ENCODE data around the gene DDX25. TPM values are rescaled to one million over a fixed set of nuclear protein-coding genes. Genes with fewer than 3 reads are reported as not detected.
A peak's percentile ranks its signal among the peaks of the same experiment; 100 is the strongest.

The DDX25 gene
- total and polyA plus RNA-seq, 2 of the 13 experiments (the other 11 are each of a cell fraction or from before 2014, with no cell fraction given) = 0.17 to 0.29 TPM

- CTCF ChIA-PET (ENCODE audit: low intra/inter-chr PET ratio, low total read pairs) = interaction anchor here (2.5 kb wide), 1 partner anchor 252 kb away, joined by 15 read pairs; no protein-coding TSS in a partner anchor
- no TSS peak for BruUV-seq (replicated peaks)
- Histone ChIP-seq H3K9me3 (ENCODE audit: low read length) (no peaks in the 10 kb centered on the region), H4K20me1 (ENCODE audit: insufficient read depth, low read length) (no peaks in the 10 kb centered on the region), H3K4me2 (ENCODE audit: low read depth, low read length) (peak overlapping the region; percentile 82), H3K79me2 (ENCODE audit: insufficient read depth, low read length) (no peaks in the 10 kb centered on the region), H2AFZ (ENCODE audit: low read length) (no peak overlapping the region), H3K4me3 (replicated peaks in 1 of 3; ENCODE audit: insufficient read depth in 1 of 3, low read depth in 2 of 3, low read length in 3 of 3) (peak overlapping the region; percentile 36 to 64 (median 37); a peak in 4 of 6 replicates), H3K4me1 (ENCODE audit: insufficient read depth, low read length) (peaks cover 43% of the 10 kb centered on the region), H3K27me3 (ENCODE audit: control insufficient read depth in 1 of 2, insufficient read depth in 2 of 2, low read length in 2 of 2) (peaks cover 0 to 3% of the 10 kb centered on the region in 2 experiments; a peak in 1 of 5 replicates), H3K36me3 (replicated peaks in 1 of 2; ENCODE audit: control insufficient read depth in 1 of 2, insufficient read depth in 2 of 2, low read length in 2 of 2) (no peaks in the 10 kb centered on the region), H3K9ac (ENCODE audit: insufficient read depth, low read depth, low read length) (peak overlapping the region; percentile 40; the same call in 1 of the 2 replicates), H3K27ac (ENCODE audit: extremely low read length, insufficient read depth, low read length) (no peak overlapping the region)
- no peak for FAIRE-seq
- TF ChIP-seq FOXO1 (CRISPR knock-in tag; IDR thresholded peaks at IDR 0.05) (no peak), ZNF496 (CRISPR knock-in tag; IDR thresholded peaks at IDR 0.05; ENCODE audit: insufficient replicate concordance) (no peak), MEIS1 (CRISPR knock-in tag; IDR thresholded peaks at IDR 0.05; ENCODE audit: borderline replicate concordance) (0 out of 2 replicates have a peak, but pooled peaks have one; percentile 14), ZNF652 (CRISPR knock-in tag; IDR thresholded peaks at IDR 0.05; ENCODE audit: borderline replicate concordance, low read depth) (no peak), NONO (IDR thresholded peaks at IDR 0.05) (no peak), NONO (CRISPR knock-in tag; conservative IDR thresholded peaks at IDR 0.05) (no peak), ZNF766 (CRISPR knock-in tag; IDR thresholded peaks at IDR 0.05; ENCODE audit: borderline replicate concordance) (no peak), NCOA2 (CRISPR knock-in tag; IDR thresholded peaks at IDR 0.05) (no peak), ZNF674 (CRISPR knock-in tag; IDR thresholded peaks at IDR 0.05; ENCODE audit: low read depth) (no peak), ZBTB38 (CRISPR knock-in tag; IDR thresholded peaks at IDR 0.05) (no peak), ZFY (CRISPR knock-in tag; IDR thresholded peaks at IDR 0.05) (peak; percentile 5; the same call in 1 of the 2 replicates), ZNF841 (CRISPR knock-in tag; IDR thresholded peaks at IDR 0.05; ENCODE audit: borderline replicate concordance) (no peak), BORCS8-MEF2B (CRISPR knock-in tag; IDR thresholded peaks at IDR 0.05) (no peak)
- TF ChIP-seq, protein P1, sequence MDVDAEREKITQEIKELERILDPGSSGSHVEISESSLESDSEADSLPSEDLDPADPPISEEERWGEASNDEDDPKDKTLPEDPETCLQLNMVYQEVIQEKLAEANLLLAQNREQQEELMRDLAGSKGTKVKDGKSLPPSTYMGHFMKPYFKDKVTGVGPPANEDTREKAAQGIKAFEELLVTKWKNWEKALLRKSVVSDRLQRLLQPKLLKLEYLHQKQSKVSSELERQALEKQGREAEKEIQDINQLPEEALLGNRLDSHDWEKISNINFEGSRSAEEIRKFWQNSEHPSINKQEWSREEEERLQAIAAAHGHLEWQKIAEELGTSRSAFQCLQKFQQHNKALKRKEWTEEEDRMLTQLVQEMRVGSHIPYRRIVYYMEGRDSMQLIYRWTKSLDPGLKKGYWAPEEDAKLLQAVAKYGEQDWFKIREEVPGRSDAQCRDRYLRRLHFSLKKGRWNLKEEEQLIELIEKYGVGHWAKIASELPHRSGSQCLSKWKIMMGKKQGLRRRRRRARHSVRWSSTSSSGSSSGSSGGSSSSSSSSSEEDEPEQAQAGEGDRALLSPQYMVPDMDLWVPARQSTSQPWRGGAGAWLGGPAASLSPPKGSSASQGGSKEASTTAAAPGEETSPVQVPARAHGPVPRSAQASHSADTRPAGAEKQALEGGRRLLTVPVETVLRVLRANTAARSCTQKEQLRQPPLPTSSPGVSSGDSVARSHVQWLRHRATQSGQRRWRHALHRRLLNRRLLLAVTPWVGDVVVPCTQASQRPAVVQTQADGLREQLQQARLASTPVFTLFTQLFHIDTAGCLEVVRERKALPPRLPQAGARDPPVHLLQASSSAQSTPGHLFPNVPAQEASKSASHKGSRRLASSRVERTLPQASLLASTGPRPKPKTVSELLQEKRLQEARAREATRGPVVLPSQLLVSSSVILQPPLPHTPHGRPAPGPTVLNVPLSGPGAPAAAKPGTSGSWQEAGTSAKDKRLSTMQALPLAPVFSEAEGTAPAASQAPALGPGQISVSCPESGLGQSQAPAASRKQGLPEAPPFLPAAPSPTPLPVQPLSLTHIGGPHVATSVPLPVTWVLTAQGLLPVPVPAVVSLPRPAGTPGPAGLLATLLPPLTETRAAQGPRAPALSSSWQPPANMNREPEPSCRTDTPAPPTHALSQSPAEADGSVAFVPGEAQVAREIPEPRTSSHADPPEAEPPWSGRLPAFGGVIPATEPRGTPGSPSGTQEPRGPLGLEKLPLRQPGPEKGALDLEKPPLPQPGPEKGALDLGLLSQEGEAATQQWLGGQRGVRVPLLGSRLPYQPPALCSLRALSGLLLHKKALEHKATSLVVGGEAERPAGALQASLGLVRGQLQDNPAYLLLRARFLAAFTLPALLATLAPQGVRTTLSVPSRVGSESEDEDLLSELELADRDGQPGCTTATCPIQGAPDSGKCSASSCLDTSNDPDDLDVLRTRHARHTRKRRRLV (CRISPR knock-in tag; IDR thresholded peaks at IDR 0.05) = no peak
- in situ Hi-C loops (cut with HindIII; ENCODE audit: extremely low pct_ligation_motif_present, low pct_unique_long_range_greater_than_20kb) = loop anchor here (5.0 kb wide), 1 partner anchor 121 kb away; the partner anchor contains the start of gene CDON
- peak; percentile 15 for ATAC-seq
- 63% methylated on average over 4 of the region's 4 CpGs for WGBS (ENCODE audit: low lambda C conversion rate)
- no peak for DNase-seq (ENCODE audit: low spot score)
- intact Hi-C loops (cut with micrococcal nuclease; ENCODE audit: unreplicated experiment) = no loop called here
- POLR2A ChIA-PET = no interaction called here
Measured at GRCh38 chr11:125941267-125941618, 36.9 kb downstream of the DDX25 start.
